Stimulated activated CD4-positive, alpha-beta T cell treated with anti-CD3 and anti-CD28 coated beads, Interleukin-15, amount 100 ng/mL, for 24 hours (primary cell): ENCODE measurements around the gene GTF3C5.
"Not testable (repeated sequence)": the region's sequence is repeated elsewhere in the genome, so short reads cannot be mapped to it uniquely, and the experiment has no call there.

ENCODE experiments used
- DNase-seq: peaks from one replicate; pipeline ENCODE4 v3.0.0-alpha.2; 2020

GTF3C5 gene

DNA sequence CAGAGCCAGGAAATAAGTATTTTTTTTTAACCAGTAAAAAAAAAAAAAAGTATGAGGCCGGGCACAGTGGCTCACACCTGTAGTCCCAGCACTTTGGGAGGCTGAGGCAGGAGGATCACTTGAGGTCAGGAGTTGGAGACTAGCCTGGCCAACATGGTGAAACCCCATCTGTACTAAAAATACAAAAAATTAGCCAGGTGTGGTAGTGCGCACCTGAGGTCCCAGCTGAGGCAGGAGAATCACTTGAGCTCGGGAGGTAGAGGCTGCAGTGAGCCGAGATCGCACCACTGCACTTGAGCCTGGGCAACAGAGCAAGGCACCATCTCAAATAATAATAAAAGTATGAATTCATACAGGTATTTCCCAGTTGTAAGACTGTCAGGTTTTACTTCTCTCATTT, 41.4 kb downstream of the GTF3C5 start:
- DNase-seq, result not testable (repeated sequence)

DNA sequence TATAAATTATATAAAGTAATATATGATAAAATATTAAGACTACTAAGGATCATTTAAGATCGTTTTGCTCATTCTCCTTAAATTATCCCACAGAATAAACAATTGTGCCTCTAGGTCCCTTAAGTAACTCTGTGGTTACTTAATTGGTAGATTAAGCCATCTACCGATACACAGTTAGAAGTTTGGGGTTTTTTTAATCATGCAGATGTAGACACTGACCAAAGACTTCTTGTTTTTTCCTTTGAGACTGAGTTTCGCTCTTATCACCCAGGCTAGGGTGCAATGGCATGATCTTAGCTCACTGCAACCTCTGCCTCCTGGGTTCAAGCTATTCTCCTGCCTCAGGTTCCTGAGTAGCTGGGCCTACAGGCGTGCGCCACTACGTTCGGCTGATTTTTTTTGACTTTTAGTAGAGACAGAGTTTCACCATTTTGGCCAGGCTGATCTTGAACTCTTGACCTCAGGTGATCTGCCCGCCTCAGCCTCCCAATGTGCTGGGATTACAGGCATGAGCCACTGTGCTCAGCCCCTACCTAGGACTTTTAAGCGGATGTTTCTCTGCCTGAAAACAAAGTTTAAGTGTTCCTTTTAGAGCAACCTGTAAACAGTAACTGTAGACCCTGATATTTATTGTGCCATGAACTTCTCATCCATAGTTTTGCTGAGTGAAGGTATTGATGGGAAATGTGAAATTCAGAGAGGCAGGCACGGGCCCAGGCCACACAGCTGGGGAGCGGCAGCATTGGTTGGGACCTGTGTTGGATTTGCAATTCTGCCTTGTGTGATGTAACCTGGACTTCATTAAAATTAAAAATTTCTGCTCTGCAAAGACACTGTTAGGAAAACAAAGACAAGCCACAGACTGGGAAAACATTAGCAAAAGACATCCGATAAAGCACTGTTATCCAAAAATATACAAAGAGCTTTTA, 42.6 kb downstream of the GTF3C5 start:
- DNase-seq, result no peak

DNA sequence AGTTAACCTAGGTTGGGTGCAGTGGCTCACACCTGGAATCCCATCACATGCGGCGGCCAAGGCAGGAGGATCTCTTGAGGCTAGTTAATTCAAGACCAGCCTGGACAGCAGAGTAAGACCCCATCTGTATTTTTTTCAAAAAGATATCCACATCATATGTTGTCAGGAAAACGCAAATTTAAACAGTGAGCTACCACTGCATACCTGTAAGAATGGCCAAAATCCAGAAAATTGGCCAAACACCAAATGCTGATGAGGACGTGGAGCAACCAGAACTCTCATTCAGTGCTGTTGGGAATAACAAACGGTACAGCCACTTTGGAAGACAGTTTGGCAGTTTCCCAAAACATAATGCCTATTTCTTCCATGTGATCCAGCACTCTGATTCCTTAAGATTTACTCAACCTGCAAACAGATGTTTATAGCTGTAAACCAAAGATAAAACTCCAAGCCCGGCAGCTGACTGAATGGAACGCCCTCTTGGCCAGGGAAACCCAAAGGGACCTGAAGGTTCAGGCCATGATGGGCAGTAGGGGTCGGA, 43.4 kb downstream of the GTF3C5 start:
- DNase-seq, result no peak

DNA sequence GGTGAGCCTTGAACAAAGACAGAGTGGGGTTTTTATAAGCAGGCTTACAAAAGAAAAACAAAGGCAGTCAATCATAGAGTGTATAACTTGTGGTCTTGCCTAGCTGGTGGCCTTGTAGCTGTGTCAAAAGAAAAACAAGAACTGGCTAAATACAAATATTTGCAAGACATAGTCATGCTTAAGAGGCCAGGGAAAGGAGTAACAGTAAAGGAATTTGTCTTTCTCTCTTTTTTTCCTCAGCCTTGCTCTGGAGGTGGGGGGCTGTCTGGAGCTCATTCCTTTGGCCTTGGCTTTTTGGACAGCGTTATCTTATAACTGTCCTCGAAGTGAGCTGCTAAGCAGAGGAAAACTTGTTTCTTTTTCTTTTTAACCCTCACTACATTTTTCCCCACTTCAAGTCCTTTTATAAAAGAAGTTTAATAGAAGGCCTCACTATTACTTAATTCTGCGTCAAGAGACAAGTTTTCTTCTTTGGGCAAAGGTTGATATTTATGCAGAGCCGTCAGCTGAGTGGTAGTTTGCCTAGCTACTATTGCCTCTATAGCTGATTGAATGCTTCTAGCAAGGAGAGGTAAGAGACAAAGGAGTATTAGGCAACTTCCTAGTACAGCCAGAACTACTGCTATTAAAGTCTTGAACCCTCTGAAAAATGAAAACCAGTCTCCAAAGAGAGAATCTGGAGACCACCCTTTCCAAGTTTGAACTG, 45.3 kb downstream of the GTF3C5 start:
- no peak for DNase-seq

DNA sequence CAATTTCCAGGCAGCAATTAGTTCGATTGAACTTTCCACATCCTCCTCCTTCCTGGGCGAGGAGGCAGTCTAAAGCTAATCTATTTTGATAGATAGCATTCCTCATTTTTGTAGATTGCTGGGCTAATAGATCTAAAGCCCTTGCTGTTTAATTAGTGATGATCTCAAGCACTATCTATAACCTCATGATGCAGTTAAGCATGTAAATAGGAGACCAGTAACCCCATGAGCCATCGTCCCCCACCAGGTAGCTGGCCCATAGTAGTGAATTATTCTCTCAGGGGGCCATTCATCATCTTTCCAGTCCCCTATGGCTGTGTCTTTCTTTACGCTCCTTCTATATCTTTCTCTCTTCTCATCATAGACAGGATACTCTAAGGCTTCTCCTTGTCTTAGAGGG, 45.9 kb downstream of the GTF3C5 start:
- no peak for DNase-seq

DNA sequence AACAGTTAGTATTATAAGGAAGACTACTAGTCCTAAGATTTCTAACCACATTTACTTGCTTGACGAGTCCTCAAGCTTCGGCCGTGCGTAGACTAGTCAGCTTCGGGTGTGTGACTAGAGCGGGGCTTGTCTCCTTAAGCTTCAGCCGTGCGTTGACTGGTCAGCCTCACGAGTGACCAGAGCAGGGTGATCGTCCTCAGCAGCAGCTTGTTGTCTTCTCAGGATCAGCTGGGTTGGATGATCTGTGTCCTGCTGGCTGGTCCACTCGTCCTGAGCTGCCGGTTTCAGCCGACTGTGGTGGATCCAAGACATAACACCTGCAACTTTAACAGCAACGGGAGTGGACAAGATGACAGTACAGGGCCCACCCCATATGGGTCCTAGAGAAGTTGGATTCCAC, 47.7 kb downstream of the GTF3C5 start:
- no peak for DNase-seq

DNA sequence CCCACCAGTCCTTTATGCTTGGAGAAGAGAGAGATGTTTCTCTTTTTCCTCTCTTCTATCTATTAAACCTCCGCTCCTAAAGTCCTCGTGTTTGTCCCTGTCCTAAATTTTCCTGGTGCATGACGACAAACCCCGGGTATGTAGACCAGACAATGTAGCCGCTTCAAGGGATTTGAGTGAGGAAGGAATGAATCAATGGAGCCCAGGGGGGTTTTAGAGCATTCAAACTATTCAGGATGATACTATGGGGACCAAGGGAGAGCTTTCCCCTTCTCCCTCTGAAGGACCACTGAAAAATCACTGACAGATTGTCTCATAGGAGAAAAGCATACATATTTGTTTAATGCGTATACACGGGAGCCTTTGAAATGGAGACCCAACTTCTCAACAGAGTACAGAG, 49.4 kb downstream of the GTF3C5 start:
- DNase-seq, result no peak

DNA sequence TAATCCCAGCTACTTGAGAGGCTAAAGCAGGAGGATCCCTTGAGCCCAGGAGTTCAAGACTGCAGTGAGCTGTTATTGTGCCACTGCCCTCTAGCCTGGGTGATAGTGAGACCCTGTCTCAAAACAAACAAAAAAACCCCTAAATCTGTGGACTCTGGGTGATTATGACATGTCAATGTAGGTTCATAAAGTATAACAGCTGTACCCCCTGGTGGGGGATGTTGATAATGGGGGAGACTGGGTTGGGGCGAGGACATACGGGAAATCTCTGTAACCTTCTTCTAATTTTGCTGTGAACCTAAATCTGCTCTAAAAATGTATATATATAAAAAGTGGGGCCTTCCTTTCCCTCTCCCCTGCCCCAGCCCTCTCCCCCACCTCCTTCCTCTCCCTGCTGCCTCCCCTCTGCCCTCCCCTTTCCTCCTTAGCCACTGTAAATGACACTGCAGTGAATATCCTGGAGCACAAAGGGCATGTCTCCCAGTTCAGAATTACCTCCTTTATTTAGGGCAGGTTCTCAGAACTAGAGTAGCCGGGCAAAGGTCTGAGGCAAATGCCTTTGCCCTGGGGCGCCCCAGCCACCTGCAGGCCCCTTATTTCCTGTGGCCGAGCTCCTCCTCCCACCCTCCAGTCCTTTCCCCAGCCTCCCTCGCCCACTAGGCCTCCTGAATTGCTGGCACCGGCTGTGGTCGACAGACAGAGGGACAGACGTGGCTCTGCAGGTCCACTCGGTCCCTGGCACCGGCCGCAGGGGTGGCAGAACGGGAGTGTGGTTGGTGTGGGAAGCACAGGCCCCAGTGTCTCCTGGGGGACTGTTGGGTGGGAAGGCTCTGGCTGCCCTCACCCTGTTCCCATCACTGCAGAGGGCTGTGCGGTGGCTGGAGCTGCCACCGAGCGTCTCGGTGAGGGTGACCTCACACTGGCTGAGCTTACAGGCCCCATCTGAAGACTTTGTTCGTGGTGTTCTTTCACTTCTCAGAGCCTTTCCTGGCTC, 50.3 kb downstream of the GTF3C5 start:
- DNase-seq, result not testable (repeated sequence)

DNA sequence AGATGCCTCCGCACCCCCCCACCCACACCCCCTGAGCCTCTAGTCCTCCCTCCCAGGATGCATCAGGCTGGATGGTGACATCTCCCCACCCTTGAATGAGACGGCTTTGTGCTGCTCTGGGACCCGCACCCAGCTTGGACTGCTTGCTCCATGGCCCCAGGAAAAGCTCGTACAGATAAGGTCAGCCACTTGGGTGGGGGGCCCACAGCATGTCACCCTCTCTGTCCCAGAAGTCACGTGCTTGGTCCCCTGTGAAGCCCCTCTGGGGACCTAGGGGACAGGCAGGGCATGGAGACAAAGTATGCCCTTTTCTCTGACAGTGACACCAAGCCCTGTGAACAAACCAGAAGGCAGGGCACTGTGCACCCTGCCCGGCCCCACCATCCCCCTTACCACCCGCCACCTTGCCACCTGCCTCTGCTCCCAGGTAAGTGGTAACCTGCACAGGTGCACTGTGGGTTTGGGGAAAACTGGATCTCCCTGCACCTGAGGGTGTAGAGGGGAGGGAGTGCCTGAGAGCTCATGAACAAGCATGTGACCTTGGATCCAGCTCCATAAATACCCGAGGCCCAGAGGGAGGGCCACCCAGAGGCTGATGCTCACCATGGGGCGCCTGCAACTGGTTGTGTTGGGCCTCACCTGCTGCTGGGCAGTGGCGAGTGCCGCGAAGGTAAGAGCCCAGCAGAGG, 51.3 kb downstream of the GTF3C5 start:
- DNase-seq, result not testable (repeated sequence)

DNA sequence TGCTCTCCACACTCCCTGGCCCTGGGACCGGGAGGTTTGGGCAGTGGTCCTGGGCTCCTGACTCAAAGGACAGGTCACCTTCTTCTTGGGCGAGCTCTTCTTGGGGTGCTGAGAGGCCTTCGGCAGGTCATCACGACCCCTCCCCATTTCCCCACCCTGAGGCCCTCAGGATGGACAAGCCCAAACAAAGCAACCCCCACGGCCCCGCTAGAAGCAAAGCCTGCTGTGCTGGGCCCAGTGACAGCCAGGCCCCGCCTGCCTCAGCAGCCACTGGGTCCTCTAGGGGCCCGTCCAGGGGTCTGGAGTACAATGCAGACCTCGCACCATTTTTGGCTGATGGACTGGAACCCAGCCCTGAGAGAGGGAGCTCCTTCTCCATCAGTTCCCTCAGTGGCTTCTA, 52.9 kb downstream of the GTF3C5 start:
- not testable (repeated sequence) for DNase-seq

DNA sequence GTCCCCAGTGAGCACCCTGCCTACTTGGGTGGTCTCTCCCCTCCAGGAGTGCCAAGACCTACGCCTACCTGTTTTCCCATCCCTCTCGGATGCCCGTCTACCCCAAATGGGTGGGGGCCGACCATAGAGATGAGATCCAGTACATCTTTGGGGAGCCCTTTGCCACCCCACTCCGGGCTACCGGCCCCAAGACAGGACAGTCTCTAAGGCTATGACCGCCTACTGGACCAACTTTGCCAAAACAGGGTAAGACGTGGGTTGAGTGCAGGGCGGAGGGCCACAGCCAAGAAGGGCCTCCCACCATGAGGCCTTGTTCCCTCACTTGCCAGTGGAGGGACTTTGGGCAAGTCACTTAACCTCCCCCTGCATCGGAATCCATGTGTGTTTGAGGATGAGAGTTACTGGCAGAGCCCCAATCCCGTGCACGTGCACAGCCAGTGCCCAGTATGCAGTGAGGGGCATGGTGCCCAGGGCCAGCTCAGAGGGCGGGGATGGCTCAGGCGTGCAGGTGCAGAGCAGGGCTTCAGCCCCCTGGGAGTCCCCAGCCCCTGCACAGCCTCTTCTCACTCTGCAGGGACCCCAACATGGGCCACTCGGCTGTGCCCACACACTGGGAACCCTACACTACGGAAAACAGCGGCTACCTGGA, 55.5 kb downstream of the GTF3C5 start:
- DNase-seq, result not testable (repeated sequence)

DNA sequence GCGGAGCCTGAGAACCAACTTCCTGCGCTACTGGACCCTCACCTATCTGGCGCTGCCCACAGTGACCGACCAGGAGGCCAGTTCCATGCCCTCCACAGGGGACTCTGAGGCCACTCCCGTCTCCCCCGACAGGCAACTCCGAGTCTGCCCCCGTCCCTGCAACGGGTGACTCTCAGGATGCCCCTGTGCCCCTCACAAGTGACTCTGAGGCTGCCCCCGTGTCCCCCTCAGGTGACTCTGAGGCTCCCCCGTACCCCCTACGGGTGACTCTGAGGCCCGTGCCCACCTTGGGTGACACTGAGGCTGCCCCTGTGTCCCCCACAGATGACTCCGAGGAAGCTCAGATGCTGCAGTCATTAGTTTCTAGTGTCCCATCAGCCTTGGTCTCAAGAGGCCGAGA, 56.1 kb downstream of the GTF3C5 start:
- no peak for DNase-seq

DNA sequence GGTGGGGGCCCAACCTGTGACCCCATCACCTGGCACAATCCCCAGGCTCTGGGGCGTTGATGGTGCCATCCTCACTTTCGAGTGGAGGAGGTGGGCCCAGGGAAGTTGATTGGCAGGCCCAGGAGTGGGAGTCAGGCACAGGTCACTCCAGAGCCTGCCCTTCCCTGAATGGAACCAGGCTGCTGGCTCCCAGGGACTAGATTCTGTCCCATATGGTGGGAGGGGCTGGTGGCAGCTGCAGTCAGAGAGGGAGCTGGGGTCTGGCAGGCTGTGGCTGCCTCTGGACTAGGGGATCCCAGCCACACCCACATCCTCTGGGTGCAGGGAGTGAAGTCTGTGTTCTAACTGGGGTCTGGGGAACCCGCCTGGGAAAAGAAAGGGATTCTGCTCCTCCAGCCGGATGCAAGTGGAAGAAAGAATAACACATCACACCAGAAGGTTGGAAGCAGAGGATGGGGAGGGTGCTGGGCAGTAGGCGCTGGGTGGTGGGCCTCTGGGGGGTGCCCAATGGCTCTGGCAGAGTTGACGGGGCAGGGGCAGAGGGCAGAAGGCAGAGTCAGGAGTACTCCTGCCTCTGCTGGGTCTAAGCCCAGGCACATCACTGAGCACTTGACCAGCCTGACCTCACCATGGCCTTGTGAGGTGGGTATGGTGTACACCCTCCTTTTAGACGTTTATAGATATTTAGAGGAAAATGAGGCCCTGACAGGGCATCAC, 56.8 kb downstream of the GTF3C5 start:
- DNase-seq, result no peak

DNA sequence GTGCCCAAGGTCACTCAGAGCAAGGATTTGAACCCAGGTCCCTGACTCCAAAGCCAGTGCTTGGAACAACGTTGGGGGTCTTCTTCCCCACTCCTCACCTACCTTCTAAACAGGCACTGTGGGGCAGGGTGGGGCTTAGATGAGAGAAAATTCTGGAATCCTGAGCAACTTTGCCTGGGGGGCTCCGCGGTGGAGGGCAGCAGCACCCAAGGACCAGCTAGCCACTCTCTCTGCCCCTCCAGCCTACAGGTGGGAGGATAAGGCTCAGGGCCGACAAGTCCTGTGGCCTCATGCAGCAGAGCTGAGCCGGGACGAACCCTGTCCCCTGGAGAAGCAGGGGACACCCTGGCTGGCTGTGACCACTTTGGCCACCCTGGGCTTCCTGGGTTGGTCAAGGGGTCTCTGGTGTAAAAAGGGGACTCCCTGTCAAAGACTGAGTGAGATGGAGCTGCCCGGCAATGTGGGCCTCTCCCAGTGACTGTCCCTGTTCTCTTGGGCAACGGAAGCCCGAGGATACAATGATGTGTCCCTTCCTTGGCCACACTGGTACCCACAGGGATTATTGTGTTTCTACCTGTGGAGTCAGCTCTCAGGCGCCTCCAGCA, 57.5 kb downstream of the GTF3C5 start:
- no peak for DNase-seq

DNA sequence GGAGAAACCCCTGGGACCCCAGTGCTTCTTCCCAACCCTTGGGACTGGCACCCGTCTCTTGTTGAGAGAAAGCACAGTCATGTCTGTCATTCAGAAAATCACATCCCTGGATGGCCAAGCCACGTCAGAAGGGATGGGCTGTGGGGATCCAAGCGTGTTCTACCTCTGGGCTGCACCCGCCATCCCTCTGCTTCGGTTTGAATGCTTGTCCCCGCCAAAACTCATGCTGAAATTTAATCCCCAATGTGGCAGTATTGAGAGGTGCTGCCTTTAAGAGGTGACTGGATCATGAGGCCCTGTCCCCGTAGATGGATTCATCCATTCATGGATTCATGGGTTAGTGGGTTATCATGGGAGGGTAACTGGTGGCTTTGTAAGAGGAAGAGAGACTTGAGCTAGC, 58.0 kb downstream of the GTF3C5 start:
- no peak for DNase-seq

DNA sequence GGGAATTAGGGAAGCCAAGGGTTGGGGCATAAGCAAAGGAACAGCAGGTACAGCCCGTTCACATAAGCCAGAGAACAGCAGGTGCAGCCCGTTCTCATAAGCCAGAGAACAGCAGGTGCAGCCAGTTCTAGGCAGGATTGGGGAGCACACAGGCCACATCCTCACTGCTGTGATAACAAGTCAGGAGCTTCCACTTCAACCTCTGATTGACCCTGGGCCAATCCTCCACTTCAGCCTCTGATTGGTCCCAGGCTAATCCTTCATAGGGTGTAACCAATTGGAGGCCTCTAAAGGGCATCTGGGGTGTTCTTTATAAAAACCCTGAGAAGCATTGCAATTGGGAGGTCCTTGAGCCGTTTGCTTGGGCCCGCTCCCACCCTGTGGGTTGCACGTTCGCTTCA, 58.5 kb downstream of the GTF3C5 start:
- no peak for DNase-seq

DNA sequence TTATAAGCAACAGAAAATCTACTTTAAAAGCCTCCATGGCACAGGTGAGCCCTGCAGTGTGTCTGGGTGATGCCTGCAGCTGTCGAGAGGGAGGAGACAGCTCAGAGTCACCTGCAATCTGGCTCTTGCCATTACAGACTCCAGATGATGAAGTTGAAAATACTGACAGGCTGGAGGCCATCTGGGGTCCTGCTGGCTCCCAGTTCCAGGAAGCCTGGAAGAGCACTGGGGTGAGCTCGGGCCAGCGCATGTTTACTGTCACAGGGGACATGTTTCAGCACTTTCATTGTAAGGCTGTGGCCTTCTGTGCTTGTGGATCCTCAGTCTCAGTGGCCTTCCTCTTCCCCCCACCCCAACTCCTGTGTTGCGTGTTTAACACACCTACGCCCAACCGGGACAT, 59.4 kb downstream of the GTF3C5 start:
- no peak for DNase-seq

DNA sequence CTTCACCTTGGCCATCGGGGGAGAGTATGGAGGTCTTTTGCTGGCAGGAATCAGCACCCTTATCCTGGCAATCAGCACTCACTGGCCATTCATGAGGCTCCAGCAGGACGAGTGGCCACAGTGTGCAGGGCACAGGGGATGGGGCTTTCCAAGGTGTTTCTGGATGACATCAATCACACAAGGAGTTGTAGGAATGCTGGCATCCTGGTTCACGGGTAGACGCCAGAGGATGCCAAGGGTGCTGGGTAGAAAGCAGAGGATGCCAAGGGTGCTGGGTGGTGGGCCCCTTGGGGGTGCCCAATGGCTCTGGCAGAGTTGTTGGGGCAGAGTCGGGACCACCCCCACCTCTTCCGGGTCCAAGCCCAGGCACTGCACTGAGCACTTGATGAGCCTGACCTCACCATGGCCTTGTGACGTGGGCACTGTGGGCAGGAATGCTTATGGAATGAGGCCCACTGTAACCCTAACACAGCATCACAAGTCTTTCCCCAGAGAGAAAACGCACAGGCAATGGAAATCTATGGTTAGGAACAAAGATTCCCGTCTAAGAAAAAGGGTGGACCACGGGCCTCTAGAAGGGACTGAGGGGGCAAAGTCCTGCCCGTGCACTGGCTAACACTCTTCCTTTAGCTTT, 60.1 kb downstream of the GTF3C5 start:
- no peak for DNase-seq

DNA sequence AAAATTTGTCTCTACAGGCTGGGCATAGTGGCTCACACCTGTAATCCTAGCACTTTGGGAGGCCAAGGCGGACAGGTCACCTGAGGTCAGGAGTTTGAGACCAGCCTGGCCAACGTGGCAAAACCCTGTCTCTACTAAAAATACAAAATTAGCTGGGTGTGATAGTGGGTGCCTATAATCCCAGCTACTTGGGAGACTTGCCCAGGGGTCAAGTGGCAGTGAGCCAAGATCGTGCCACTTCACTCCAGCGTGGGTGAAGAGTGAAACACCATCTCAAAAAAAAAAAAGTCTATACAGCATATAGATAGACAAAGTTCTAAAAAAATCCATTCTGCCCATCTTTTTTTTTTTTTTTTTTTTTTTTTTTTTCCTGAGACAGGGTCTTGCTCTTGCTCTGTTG, 63.6 kb downstream of the GTF3C5 start:
- DNase-seq, result not testable (repeated sequence)

DNA sequence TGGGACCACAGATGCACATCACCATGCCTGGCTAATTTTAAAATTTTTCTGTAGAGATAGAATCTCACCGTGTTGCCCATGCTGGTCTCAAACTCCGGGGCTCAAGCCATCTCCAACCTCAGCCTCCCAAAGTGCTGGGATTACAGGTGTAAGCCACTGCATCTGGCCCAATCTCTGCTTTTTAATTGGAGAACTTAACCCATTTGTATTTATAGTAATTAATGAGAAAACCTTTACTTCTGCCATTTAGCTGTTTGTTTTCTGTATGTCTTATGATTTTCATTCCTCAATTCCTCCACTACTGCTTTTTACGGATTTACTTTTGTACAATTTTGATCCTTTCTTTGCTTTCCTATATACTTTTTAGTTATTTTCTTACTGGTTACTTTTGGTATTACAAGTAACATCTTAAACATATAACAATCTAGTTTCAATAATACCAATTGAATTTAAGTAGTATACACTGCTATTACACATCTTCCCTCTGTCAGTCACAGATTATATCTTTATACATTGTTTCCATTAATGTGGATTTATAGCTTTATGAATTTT, 64.1 kb downstream of the GTF3C5 start:
- DNase-seq, result no peak
